ENCODE results near the gene LINC01488.

DNA sequence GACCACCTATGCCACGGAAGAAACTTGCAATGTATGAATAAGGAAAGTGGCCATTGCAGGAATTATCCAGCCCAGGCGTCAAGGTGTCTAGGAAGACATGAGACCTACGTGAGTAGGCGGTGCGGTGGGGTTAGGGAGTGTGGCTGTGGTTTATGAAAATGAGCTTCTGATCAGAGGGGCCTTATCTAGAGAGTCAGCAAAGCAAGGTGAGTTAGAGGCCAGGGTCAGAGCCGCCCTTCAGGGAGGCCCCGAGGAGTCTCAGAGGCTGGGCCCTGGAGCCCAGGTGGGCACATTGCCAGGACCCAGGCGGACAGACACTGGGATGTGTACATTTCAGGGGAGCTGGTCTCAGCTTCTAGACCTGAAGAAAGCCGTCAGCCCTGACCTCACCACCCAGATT is 13.8 kb upstream of the LINC01488 start:
- TF ChIP-seq, protein P1, sequence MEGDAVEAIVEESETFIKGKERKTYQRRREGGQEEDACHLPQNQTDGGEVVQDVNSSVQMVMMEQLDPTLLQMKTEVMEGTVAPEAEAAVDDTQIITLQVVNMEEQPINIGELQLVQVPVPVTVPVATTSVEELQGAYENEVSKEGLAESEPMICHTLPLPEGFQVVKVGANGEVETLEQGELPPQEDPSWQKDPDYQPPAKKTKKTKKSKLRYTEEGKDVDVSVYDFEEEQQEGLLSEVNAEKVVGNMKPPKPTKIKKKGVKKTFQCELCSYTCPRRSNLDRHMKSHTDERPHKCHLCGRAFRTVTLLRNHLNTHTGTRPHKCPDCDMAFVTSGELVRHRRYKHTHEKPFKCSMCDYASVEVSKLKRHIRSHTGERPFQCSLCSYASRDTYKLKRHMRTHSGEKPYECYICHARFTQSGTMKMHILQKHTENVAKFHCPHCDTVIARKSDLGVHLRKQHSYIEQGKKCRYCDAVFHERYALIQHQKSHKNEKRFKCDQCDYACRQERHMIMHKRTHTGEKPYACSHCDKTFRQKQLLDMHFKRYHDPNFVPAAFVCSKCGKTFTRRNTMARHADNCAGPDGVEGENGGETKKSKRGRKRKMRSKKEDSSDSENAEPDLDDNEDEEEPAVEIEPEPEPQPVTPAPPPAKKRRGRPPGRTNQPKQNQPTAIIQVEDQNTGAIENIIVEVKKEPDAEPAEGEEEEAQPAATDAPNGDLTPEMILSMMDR (IDR thresholded peaks at IDR 0.05; ENCODE audit: low read depth, low read length, poor library complexity, severe bottlenecking), result no peak
- TF ChIP-seq EZH2phosphoT487 (IDR thresholded peaks at IDR 0.05; ENCODE audit: borderline replicate concordance, low read length), result no peak

All from DOHH2 (cell line).